Measurements from ENCODE around the gene CAMKK2.
"Not testable (repeated sequence)": the region's sequence is repeated elsewhere in the genome, so short reads cannot be mapped to it uniquely, and the experiment has no call there.

The CAMKK2 gene

GRCh38 chr12:121279071-121279375 lies 17.5 kb downstream of the CAMKK2 start:
- no peak for DNase-seq (ENCODE audit: low read depth)

DNA sequence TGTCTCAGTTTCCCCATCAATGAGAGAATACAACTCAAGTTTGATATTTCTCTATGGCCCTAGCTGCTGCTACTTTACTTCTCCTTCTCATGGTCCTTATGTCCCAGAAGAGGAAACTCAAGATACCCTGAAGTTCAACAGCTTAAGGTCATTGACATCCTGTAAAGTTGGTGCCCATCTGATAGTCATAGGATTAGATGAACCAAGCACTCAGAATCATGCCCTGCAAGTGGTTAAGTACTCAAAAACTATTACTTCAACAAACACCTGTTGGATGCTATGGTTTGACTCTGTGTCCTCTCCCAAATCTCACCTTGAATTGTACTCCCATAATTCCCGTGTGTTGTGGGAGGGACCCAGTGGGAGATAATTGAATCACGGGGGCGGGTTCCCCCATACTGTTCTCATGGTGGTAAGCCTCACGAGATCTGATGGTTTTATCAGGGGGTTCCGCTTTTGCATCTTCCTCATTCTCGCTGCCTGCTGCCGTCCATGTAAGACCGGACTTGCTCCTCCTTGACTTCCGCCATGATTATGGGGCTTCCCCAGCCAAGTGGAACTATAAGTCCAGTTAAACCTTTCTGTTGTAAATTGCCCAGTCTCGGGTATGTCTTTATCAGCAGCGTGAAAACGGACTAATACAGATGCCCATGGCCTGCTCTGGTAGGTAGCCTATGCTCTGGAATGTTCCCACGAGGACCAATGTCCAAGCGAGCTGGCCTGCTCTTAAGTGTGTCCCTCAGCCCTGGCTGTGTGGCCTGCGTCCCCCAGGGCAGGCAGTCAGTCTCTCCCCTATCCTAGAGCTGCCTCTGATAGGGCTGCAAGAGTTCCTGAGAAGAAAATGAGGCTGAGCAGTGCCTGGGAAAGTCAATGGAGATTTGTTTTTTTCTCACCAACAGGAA lies 18.1 kb downstream of the CAMKK2 start:
- no peak for DNase-seq (ENCODE audit: low read depth)

DNA sequence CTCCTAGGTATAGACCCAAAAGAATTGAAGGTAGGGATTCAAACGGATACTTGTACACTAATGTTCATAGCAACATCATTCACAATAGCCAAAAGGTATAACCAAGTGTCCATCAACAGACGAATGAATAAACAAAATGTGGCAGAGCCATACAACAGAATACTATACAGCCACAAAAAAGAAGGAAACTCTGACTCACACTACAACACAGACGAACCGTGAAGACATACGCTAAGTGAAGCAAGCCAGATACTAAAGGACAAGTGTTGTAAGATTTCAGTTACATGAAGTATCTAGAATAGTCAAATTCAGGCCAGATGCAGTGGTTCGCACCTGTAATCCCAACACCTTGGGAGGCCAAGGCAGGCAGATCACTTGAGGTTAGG lies 19.1 kb downstream of the CAMKK2 start:
- DNase-seq (ENCODE audit: low read depth), result no peak

GRCh38 chr12:121274036-121274763 lies 22.3 kb downstream of the CAMKK2 start:
- DNase-seq (ENCODE audit: low read depth), result no peak

DNA sequence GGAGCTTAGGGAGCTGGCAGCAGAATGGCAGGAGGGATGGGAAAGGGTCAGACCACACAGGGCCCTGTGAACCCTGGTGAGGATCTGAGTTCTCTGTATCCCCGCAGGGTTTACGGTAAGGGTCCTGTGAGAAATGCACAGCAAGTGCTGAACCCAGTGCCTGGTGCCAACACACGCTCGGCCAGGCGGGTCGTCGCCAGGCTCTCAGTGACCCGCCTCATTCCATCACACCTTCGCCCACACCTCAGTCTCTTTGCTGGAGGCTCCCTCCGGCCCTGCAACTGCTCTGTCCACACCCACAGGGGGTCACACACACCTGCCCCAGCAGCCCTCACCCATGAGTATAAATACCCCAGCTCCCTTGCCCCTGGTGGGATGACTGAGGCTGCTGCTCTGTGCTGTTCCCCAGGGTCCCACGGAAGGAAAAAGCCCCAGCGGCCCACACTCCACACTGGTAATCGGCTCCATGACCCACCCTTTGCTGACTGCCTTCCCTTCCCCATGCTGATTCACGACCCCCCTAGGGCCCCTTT lies 23.1 kb downstream of the CAMKK2 start:
- DNase-seq (ENCODE audit: low read depth), result no peak

DNA sequence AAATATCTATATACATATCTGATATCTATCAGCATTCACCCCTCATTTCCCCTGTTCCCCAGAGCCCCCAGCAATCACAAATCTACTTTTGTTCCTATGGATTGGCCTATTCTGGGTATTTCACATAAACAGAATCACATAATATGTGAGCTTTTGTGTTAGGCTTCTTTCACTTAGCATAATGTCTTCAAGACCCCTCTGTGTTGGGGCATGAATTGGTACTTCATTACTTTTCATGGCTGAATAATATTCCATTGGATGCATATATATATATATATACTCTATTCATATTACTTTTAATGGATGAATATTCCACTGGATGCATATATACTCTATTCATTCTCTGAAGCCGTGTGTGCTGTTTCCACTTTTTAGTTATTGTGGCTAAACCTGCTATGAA lies 28.7 kb downstream of the CAMKK2 start:
- DNase-seq (ENCODE audit: low read depth), result no peak

DNA sequence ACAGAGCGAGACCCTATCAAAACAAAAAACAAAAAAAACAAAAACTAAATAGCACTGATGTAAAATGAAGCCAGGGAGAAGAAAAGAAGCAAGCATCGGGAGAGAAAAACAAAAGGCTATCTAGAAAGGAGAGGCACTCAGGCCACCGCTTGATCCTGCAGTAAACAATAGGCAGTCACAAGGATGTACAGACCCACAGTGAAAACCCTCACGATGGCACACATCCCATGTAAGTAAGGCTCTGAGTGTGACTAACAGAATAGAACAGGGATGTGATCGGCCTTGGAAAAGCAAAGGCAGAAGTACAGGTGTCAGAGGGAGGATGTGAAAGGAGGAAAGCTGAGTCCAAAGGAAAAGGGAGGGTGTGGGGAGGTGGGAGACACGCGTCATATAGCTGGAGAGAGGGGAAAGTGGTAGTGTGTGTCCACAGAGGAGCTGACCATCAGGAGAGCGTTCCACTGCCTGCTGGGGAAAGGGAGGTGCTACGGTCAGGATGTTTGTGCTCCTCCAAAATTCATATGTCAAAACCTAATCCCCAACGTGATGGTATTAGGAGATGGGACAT lies 31.5 kb downstream of the CAMKK2 start:
- DNase-seq (ENCODE audit: low read depth), result no peak

DNA sequence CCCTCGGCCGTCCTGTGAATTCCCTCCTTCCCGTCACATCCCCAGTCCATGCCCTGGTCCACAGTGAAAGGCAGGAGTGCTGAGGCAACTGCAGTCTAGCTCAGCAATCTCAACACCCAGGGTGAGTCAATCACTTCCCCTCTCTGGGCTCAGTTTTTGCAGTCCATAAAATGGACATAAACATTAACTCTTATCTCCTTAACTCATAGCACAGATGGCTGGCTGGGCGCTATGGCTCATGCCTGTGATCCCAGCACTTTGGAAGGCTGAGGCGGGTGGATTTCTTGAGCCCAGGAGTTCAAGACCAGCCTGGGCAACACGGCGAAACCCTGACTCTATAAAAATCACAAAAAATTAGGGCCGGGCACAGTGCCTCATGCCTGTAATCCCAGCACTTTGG lies 32.4 kb downstream of the CAMKK2 start:
- no peak for DNase-seq (ENCODE audit: low read depth)

GRCh38 chr12:121263206-121263935 lies 33.1 kb downstream of the CAMKK2 start:
- DNase-seq (ENCODE audit: low read depth), result no peak

GRCh38 chr12:121261398-121261797 lies 35.1 kb downstream of the CAMKK2 start:
- no peak for DNase-seq (ENCODE audit: low read depth)

GRCh38 chr12:121260091-121260490 lies 36.4 kb downstream of the CAMKK2 start:
- DNase-seq (ENCODE audit: low read depth), result no peak

DNA sequence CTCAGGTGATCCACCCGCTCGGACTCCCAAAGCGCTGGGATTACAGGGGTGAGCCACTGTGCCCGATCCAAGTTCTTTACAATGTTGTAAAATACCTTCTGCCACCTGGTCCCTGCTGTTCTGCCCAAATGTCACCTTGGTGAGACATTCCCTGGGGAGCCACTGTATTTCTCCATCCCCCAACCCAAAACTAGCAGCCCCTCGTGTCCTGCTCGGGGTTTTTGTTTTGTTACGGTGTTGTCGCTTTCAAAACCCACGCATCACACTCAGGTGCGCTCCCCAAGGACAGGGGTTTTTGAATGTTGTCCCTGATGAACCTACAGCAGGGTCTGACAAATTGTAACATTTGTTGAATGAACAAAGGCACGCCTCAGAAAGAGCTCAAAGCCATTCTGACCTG lies 37.4 kb downstream of the CAMKK2 start:
- no peak for DNase-seq (ENCODE audit: low read depth)

DNA sequence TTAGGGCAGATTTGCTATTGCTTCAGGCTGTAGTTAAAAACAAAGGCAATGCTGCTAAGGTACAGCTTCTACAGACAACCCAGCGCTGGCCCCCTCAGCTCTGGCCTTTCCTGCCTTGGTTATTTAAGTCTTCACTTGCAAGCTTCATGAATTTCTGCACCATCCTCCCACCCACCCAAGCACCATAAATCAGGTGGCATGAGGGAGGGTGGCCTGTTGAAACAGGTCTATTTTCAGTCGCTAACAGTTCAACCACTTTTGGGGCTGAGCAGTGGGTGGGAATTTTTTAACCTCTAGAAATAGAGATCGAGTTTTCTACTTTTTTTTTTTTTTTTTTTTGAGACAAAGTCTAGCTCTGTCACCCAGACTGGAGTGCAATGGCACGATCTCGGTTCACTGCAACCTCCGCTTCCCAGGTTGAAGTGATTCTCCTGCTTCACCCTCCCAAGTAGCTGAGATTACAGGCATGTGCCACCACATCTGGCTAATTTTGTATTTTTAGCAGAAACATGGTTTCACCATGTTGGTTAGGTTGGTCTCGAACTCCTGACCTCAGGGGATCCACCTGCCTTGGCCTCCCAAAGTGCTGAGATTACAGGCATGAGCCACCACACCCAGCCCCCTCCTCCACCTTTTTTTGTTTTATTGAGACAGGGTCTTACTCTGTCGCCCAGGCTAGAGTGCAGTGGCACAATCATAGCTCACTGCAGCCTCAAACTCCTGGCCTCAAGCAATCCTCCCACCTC lies 38.6 kb downstream of the CAMKK2 start:
- not testable (repeated sequence) for DNase-seq (ENCODE audit: low read depth)

GRCh38 chr12:121255433-121255832 lies 41.1 kb downstream of the CAMKK2 start:
- DNase-seq (ENCODE audit: low read depth), result no peak

- DNase-seq (ENCODE audit: low read depth), result no peak
Observed at GRCh38 chr12:121253638-121254335, 42.7 kb downstream of the CAMKK2 start.

- DNase-seq (ENCODE audit: low read depth), result no peak
Observed at GRCh38 chr12:121252712-121253345, 43.7 kb downstream of the CAMKK2 start.

- no peak for DNase-seq (ENCODE audit: low read depth)
Observed at GRCh38 chr12:121251838-121252237, 44.7 kb downstream of the CAMKK2 start.

- DNase-seq (ENCODE audit: low read depth), result no peak
Observed at GRCh38 chr12:121250359-121250758, 46.1 kb downstream of the CAMKK2 start.

GRCh38 chr12:121248622-121249021 lies 47.9 kb downstream of the CAMKK2 start:
- no peak for DNase-seq (ENCODE audit: low read depth)

GRCh38 chr12:121246893-121247557 lies 49.5 kb downstream of the CAMKK2 start:
- no peak for DNase-seq (ENCODE audit: low read depth)
